ENCODE results near the gene PSMA6. TPM values are rescaled to one million over a fixed set of nuclear protein-coding genes. Genes with fewer than 3 reads are reported as not detected.

PSMA6 gene
- total and polyA plus RNA-seq, 2 of the 13 experiments (the other 11 are each of a cell fraction or from before 2014, with no cell fraction given): 525 to 1,109 TPM

GRCh38 chr14:35332517-35333263 is 40.5 kb downstream of the PSMA6 start (continued):
- no peak for TF ChIP-seq SMARCE1 (IDR thresholded peaks at IDR 0.05; ENCODE audit: borderline replicate concordance)
- no peak; the same call in none of the 2 replicates for TF ChIP-seq MTA1 (CRISPR knock-in tag; IDR thresholded peaks at IDR 0.05; ENCODE audit: borderline replicate concordance)
- TF ChIP-seq ZSCAN31 (CRISPR knock-in tag; IDR thresholded peaks at IDR 0.05; ENCODE audit: low read depth): no peak
- TF ChIP-seq KAT8 (CRISPR knock-in tag; IDR thresholded peaks at IDR 0.05): peak; percentile 33; the same call in 1 of the 2 replicates
- TF ChIP-seq ZNF83 (CRISPR knock-in tag; IDR thresholded peaks at IDR 0.05; ENCODE audit: borderline replicate concordance): no peak
- TF ChIP-seq SALL1 (CRISPR knock-in tag; IDR thresholded peaks at IDR 0.05): no peak
- TF ChIP-seq CENPX (CRISPR knock-in tag; IDR thresholded peaks at IDR 0.05): no peak
- TF ChIP-seq FIP1L1 (IDR thresholded peaks at IDR 0.05; ENCODE audit: borderline replicate concordance, insufficient read depth, low read depth, low read length): no peak
- TF ChIP-seq ZFP36L1 (CRISPR knock-in tag; IDR thresholded peaks at IDR 0.05): no peak
- TF ChIP-seq THAP11 (CRISPR knock-in tag; IDR thresholded peaks at IDR 0.05): no peak; the same call in 1 of the 2 replicates
- TF ChIP-seq ZBTB37 (CRISPR knock-in tag; IDR thresholded peaks at IDR 0.05): no peak
- 0 out of 2 replicates have a peak, but pooled peaks have one; percentile 28 for TF ChIP-seq MIER2 (CRISPR knock-in tag; IDR thresholded peaks at IDR 0.05)
- TF ChIP-seq XRCC5 (optimal IDR thresholded peaks at IDR 0.05; ENCODE audit: low read length): peak; percentile 28
- TF ChIP-seq ZNF143 (CRISPR knock-in tag; IDR thresholded peaks at IDR 0.05): 0 out of 2 replicates have a peak, but pooled peaks have one; percentile 36
- no peak; the same call in 1 of the 2 replicates for TF ChIP-seq MYC (CRISPR knock-in tag; IDR thresholded peaks at IDR 0.05; ENCODE audit: borderline replicate concordance)
- no peak for TF ChIP-seq NFKBIZ (CRISPR knock-in tag; IDR thresholded peaks at IDR 0.05)
- TF ChIP-seq ZNF263 (CRISPR knock-in tag; IDR thresholded peaks at IDR 0.05): no peak
- no peak for TF ChIP-seq HHEX (CRISPR knock-in tag; IDR thresholded peaks at IDR 0.05)
- TF ChIP-seq ZNF614 (CRISPR knock-in tag; IDR thresholded peaks at IDR 0.05; ENCODE audit: borderline replicate concordance): 0 out of 2 replicates have a peak, but pooled peaks have one; percentile 9
- TF ChIP-seq GABPB1 (CRISPR knock-in tag; IDR thresholded peaks at IDR 0.05): no peak
- TF ChIP-seq TRIM24 (CRISPR knock-in tag; IDR thresholded peaks at IDR 0.05): no peak
- no peak for TF ChIP-seq ADNP (CRISPR knock-in tag; IDR thresholded peaks at IDR 0.05)
- TF ChIP-seq ZNF589 (CRISPR knock-in tag; conservative IDR thresholded peaks at IDR 0.05): no peak
- TF ChIP-seq SMAD9 (CRISPR knock-in tag; IDR thresholded peaks at IDR 0.05): no peak
- TF ChIP-seq FOSL2 (CRISPR knock-in tag; IDR thresholded peaks at IDR 0.05): no peak
